Fibroblast of skin of right biceps (primary cell): ENCODE data around the gene MED7.

Experiments used
- DNase-seq: peaks from one replicate; pipeline ENCODE4 v3.0.0-alpha.2; 2013

Gene MED7

DNA sequence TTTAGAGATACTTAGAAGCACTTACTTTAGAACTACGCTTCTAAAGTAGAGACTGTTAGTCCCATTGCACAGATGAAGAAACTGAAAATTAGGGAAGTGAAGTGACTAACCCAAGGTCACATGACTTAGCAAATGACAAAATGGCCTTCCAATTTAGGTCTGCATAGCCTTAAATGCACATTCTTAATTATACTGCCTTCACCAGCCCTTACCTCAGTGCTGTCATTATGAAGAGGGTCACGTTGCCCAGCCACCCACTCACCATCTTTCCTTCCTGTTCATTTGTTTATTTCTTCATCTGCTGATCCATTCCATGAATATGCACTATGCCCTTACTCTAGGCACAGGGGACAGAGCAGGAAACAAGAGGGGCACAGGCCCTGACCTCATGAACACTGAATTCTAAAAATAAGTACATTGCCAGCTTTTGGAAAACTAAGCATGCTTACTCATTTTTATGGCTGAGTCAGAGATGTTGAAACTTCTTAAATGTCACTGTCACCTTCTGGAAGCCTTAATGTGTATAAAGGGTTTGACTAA, 42.5 kb downstream of the MED7 start:
- peak; percentile 67 for DNase-seq

DNA sequence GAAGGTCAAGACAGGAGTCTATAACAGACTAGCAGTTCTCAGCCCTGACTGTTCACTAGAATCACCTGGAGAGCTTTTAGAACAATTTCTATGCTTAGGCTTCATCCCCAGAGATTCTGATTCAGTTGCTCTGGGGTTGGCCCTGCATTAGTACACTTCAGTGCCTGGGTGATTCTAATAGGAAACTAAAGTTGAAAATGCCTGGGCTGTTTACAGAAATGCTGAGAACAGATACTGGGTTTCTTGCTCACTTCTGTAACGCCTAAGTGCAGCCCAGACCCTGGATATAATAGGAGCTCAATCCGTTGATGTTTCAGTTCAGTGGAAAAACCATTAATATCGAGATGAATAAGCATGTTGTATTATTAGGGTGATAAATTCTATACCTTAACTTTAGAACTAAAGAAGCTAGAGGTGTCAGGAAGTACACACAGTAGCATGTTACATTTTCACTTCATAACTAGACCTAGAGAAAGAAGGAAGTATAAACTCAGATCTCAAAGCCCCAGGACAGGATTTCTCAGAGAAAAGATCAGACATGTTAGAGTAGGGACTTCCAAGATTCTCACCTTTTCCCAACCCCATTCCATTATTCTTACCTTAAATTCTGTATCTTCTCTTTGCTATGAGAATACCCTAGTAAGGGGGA, 54.2 kb downstream of the MED7 start:
- DNase-seq = no peak
